ENCODE measurements around the gene BPIFB3. TPM values are rescaled to one million over a fixed set of nuclear protein-coding genes. Genes with fewer than 3 reads are reported as not detected.
A peak's percentile ranks its signal among the peaks of the same experiment; 100 is the strongest.

Gene BPIFB3
- total and polyA plus RNA-seq, 2 experiments from 2014 or later, result not detected

- Histone ChIP-seq H3K4me3 (no peak overlapping the region), H3K27me3 (no peaks in the 10 kb centered on the region), H3K4me1 (ENCODE audit: low read depth) (no peaks in the 10 kb centered on the region), H3K36me3 (no peaks in the 10 kb centered on the region), H3K27ac (no peak overlapping the region), H3K9me3 (ENCODE audit: low read depth) (no peaks in the 10 kb centered on the region)
- TF ChIP-seq CTCF (IDR thresholded peaks at IDR 0.05; ENCODE audit: low read depth, low read length), result no peak
- DNase-seq (ENCODE audit: low read depth in 1 of 2, low spot score in 1 of 2), result no peak
These were observed 7.9 kb downstream of the BPIFB3 start for GRCh38 chr20:33061658-33062028.

DNA sequence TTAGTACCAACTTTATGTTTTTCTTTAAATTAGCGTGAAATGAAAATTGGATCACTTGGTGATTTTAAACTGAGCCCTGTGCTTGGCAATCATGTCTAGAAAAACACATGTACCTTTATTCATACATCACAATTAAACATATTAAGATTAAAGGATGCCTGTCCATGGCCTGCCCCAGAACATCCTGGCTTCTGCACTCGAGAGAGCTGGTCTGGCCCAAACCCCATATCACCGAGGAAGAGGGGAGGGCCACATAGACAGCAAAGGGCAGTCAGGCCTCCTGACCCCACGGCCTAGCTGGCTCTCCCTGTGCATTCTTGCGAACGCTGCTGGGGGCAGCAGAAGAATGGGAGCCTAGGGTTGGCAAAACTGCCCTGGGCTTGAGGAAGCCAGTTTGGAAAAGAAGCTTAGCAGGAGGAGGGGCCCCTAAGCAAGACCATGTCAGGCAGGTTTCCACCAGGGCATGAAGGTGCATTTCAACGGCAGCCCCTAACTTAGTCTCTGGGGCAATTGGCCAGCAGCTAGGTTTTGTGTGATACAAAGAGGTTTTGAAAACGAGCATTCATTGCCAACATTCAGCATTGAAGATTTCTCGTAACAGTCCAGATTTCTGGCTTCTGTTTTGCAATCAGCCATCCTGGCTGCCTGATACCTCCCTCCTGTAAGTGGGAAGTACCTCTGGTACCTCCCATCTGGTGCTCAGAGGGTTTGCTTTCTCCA is 8.6 kb downstream of the BPIFB3 start:
- H3K27me3 ChIP-seq, result no peaks in the 10 kb centered on the region
- no peak for TF ChIP-seq CTCF (IDR thresholded peaks at IDR 0.05; ENCODE audit: low read depth, low read length)
- H3K4me3 ChIP-seq, result no peak overlapping the region
- no peak overlapping the region for H3K27ac ChIP-seq
- DNase-seq (ENCODE audit: low read depth in 1 of 2, low spot score in 1 of 2), result peak in 1 of 2 donors; percentile 59
- no peaks in the 10 kb centered on the region for H3K36me3 ChIP-seq
- H3K4me1 ChIP-seq (ENCODE audit: low read depth), result no peaks in the 10 kb centered on the region
- H3K9me3 ChIP-seq (ENCODE audit: low read depth), result no peaks in the 10 kb centered on the region

DNA sequence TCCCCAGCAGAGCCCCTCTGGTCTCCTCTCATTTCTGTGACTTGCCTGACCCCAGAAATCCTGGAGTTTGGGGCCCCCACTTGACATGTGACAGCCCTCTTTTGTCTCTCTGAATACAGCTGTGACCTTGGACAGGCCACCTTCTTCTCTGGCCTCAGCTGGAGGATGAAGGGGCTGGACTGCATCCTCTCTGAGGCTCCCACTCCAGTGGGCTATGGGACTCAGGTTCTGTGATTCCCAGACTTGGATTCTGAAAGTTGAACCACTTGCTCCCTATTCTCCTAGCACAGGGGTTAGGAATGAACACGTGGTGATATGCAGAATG is 9.1 kb downstream of the BPIFB3 start:
- Histone ChIP-seq H3K9me3 (ENCODE audit: low read depth) (no peaks in the 10 kb centered on the region), H3K36me3 (no peaks in the 10 kb centered on the region), H3K4me3 (no peak overlapping the region), H3K27ac (no peak overlapping the region), H3K4me1 (ENCODE audit: low read depth) (no peaks in the 10 kb centered on the region), H3K27me3 (no peaks in the 10 kb centered on the region)
- TF ChIP-seq CTCF (IDR thresholded peaks at IDR 0.05; ENCODE audit: low read depth, low read length), result no peak
- DNase-seq (ENCODE audit: low read depth in 1 of 2, low spot score in 1 of 2), result no peak

GRCh38 chr20:33063271-33063670 is 9.6 kb downstream of the BPIFB3 start:
- DNase-seq (ENCODE audit: low read depth in 1 of 2, low spot score in 1 of 2), result no peak
- no peak for TF ChIP-seq CTCF (IDR thresholded peaks at IDR 0.05; ENCODE audit: low read depth, low read length)

DNA sequence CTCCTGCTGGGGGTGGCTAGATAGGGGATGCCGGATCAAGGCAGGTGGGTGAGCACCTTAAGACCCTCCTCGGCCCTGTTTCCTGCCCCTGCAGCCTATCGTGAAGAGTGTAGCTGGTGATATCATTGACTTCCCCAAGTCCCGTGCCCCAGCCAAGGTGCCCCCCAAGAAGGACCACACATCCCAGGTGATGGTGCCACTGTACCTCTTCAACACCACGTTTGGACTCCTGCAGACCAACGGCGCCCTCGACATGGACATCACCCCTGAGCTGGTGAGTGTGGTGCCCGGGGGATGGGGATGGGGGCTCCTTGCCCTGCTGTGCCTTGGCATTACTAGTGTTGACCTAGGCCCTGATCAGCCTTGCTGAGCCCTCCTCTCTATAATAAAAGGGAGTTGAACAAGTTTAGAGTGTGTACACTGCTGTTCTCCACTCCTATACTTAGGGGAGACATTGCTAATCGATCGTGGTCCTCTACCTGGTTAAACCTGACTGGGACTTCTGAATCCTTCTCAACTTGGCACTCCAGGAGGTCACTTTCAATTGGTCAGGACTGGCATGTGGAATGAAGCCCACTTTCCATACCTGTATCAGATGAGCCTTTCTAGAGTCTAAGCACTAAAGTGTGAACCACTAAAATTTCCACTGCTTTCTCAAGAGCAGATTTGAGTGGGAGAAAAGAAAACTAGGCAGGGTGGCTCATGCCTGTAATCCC is 11.0 kb downstream of the BPIFB3 start:
- Histone ChIP-seq H3K36me3 (no peaks in the 10 kb centered on the region), H3K4me3 (no peak overlapping the region), H3K27ac (no peak overlapping the region), H3K4me1 (ENCODE audit: low read depth) (no peaks in the 10 kb centered on the region), H3K27me3 (no peaks in the 10 kb centered on the region), H3K9me3 (ENCODE audit: low read depth) (no peaks in the 10 kb centered on the region)
- TF ChIP-seq CTCF (IDR thresholded peaks at IDR 0.05; ENCODE audit: low read depth, low read length), result no peak
- no peak for DNase-seq (ENCODE audit: low read depth in 1 of 2, low spot score in 1 of 2)

More at GRCh38 chr20:33063271-33063670, 9.6 kb downstream of the BPIFB3 start:
- H3K9me3 ChIP-seq (ENCODE audit: low read depth), result no peaks in the 10 kb centered on the region
- H3K27ac ChIP-seq, result no peak overlapping the region
- no peak overlapping the region for H3K4me3 ChIP-seq
- H3K4me1 ChIP-seq (ENCODE audit: low read depth), result no peaks in the 10 kb centered on the region
- no peaks in the 10 kb centered on the region for H3K27me3 ChIP-seq
- H3K36me3 ChIP-seq, result no peaks in the 10 kb centered on the region
